Measurements from ENCODE around the gene NBEAL2.
A peak's percentile ranks its signal among the peaks of the same experiment; 100 is the strongest.

NBEAL2 gene

GRCh38 chr3:46995901-46996562 lies 16.6 kb downstream of the NBEAL2 start:
- CTCF ChIA-PET = no interaction called here
- POLR2A ChIA-PET = interaction anchor here (1.1 to 2.0 kb wide), 4 partner anchors 13 to 17 kb away, joined by 3 to 7 read pairs (median 4); partner anchors contain the start of gene NBEAL2
- TF ChIP-seq ZNF384 (IDR thresholded peaks at IDR 0.05) = no peak
- no peak for TF ChIP-seq NFRKB (IDR thresholded peaks at IDR 0.05)
- no peak for TF ChIP-seq CTBP1 (IDR thresholded peaks at IDR 0.05; ENCODE audit: borderline replicate concordance)
- no peak for TF ChIP-seq FOXA1 (IDR thresholded peaks at IDR 0.05)
- TF ChIP-seq LEF1 (IDR thresholded peaks at IDR 0.05; ENCODE audit: borderline replicate concordance) = no peak
- TF ChIP-seq ELF4 (IDR thresholded peaks at IDR 0.05) = no peak
- TF ChIP-seq PKNOX1 (IDR thresholded peaks at IDR 0.05) = no peak
- TF ChIP-seq FOXK2 (IDR thresholded peaks at IDR 0.05) = no peak
- TF ChIP-seq FOXM1 (IDR thresholded peaks at IDR 0.05; ENCODE audit: borderline replicate concordance) = no peak
- TF ChIP-seq ARNT (IDR thresholded peaks at IDR 0.05) = no peak
- TF ChIP-seq SP1 (IDR thresholded peaks at IDR 0.05) = no peak
- no peak for TF ChIP-seq HDGF (IDR thresholded peaks at IDR 0.05; ENCODE audit: borderline replicate concordance)
- TF ChIP-seq SUZ12 (IDR thresholded peaks at IDR 0.05) = no peak
- no peak for TF ChIP-seq TARDBP (IDR thresholded peaks at IDR 0.05)
- no peak for TF ChIP-seq L3MBTL2 (conservative IDR thresholded peaks at IDR 0.05)
- TF ChIP-seq BHLHE40 (IDR thresholded peaks at IDR 0.05; ENCODE audit: borderline replicate concordance) = no peak
- no peak for DNase-seq (ENCODE audit: extremely low spot score)

DNA sequence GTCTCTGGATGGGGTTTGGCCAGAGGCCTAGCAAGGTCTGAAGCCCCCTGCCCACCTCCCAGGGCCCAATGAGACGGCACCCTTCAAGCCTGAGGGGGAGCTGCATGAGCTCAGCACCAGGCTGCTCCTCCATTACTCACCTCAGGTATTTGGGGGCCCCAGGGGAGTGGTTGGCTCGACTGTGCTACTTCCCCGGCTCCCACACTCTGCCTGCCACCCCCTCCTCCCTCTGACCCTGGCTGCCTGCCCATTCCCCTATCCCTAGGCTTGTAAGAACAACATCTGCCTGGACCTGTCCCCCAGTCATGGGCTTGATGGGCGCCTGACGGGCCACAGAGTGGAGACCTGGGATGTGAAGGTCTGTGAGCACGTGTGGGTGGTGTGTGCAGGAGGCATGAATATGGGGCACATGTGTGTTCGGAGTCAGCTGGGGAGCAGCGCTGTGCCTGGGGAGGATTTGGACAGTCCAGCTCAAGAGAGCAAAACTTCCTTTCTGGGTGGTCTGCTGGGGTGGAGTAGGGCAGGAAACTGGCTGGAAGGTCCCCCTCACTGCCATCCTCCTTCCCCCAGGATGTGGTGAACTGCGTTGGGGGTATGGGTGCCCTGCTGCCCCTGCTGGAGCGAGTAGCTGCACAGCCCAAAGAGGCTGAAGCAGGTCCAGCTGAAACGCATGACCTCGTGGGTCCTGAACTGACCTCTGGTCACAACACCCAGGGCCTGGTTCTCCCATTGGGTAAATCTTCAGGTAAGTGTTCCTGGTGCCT lies 17.4 kb downstream of the NBEAL2 start:
- CTCF ChIA-PET = interaction anchor here (1.5 kb wide), 1 partner anchor 74 kb away, joined by 5 read pairs; no protein-coding TSS in a partner anchor
- POLR2A ChIA-PET = interaction anchor here (1.1 to 1.2 kb wide), 2 partner anchors 12 to 17 kb away, joined by 4 to 5 read pairs; partner anchors contain the start of gene NBEAL2
- TF ChIP-seq ARNT (IDR thresholded peaks at IDR 0.05) (no peak), FOXA1 (IDR thresholded peaks at IDR 0.05) (no peak), FOXM1 (IDR thresholded peaks at IDR 0.05; ENCODE audit: borderline replicate concordance) (no peak), L3MBTL2 (conservative IDR thresholded peaks at IDR 0.05) (no peak), CTBP1 (IDR thresholded peaks at IDR 0.05; ENCODE audit: borderline replicate concordance) (no peak), BHLHE40 (IDR thresholded peaks at IDR 0.05; ENCODE audit: borderline replicate concordance) (no peak), PKNOX1 (IDR thresholded peaks at IDR 0.05) (no peak), TARDBP (IDR thresholded peaks at IDR 0.05) (no peak), NFRKB (IDR thresholded peaks at IDR 0.05) (no peak), HDGF (IDR thresholded peaks at IDR 0.05; ENCODE audit: borderline replicate concordance) (no peak), FOXK2 (IDR thresholded peaks at IDR 0.05) (no peak), LEF1 (IDR thresholded peaks at IDR 0.05; ENCODE audit: borderline replicate concordance) (no peak), SP1 (IDR thresholded peaks at IDR 0.05) (no peak), ELF4 (IDR thresholded peaks at IDR 0.05) (no peak), ZNF384 (IDR thresholded peaks at IDR 0.05) (no peak), SUZ12 (IDR thresholded peaks at IDR 0.05) (no peak)
- no peak for DNase-seq (ENCODE audit: extremely low spot score)

DNA sequence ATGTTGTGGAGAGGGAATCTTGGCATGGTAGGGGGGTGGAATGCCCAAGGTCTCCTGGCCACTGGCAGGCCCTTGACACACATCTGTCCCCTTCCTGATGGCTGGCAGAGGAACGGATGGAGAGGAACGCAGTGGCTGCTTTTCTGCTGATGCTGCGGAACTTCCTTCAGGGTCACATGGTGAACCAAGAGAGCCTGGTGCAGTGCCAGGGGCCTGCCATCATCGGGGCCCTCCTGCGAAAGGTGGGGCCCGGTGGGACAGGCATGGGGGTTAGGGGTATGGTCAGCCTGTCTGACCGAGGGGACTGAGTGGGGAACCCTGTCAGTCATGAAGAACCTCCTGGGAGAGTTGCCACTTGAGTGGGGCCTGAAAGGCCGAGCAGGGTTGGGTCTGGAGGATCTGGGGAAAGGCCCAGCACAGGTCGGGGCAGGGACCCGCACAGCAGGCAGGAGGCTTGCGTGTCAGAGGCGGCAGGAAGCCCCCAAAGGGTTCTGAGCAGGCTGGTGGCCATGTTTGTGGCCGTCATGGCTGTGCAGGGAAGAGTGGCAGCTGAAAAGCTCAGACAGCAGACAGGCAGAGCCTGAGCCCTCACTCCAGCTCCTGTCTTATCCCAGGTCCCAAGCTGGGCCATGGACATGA lies 18.1 kb downstream of the NBEAL2 start:
- TF ChIP-seq FOXM1 (IDR thresholded peaks at IDR 0.05; ENCODE audit: borderline replicate concordance) (no peak), SUZ12 (IDR thresholded peaks at IDR 0.05) (no peak), ARNT (IDR thresholded peaks at IDR 0.05) (no peak), PKNOX1 (IDR thresholded peaks at IDR 0.05) (no peak), HDGF (IDR thresholded peaks at IDR 0.05; ENCODE audit: borderline replicate concordance) (no peak), L3MBTL2 (conservative IDR thresholded peaks at IDR 0.05) (no peak), CTBP1 (IDR thresholded peaks at IDR 0.05; ENCODE audit: borderline replicate concordance) (no peak)
- POLR2A ChIA-PET = interaction anchor here (1.1 to 1.2 kb wide), 3 partner anchors 12 to 18 kb away, joined by 4 to 5 read pairs (median 4); partner anchors contain the start of gene NBEAL2
- CTCF ChIA-PET = interaction anchor here (0.6 to 1.5 kb wide), 7 partner anchors 16 to 88 kb away, joined by 3 to 6 read pairs (median 4); no protein-coding TSS in a partner anchor
- DNase-seq (ENCODE audit: extremely low spot score) = no peak

GRCh38 chr3:46998121-46998851 lies 18.8 kb downstream of the NBEAL2 start:
- DNase-seq (ENCODE audit: extremely low spot score) = peak; percentile 85
- no peak for TF ChIP-seq ELF4 (IDR thresholded peaks at IDR 0.05)
- TF ChIP-seq CTBP1 (IDR thresholded peaks at IDR 0.05; ENCODE audit: borderline replicate concordance) = no peak
- TF ChIP-seq L3MBTL2 (conservative IDR thresholded peaks at IDR 0.05) = no peak
- no peak for TF ChIP-seq SP1 (IDR thresholded peaks at IDR 0.05)
- TF ChIP-seq TARDBP (IDR thresholded peaks at IDR 0.05) = no peak
- TF ChIP-seq ZNF384 (IDR thresholded peaks at IDR 0.05) = no peak
- no peak for TF ChIP-seq PKNOX1 (IDR thresholded peaks at IDR 0.05)
- no peak for TF ChIP-seq FOXA1 (IDR thresholded peaks at IDR 0.05)
- no peak for TF ChIP-seq HDGF (IDR thresholded peaks at IDR 0.05; ENCODE audit: borderline replicate concordance)
- no peak for TF ChIP-seq FOXM1 (IDR thresholded peaks at IDR 0.05; ENCODE audit: borderline replicate concordance)
- no peak for TF ChIP-seq SUZ12 (IDR thresholded peaks at IDR 0.05)
- no peak for TF ChIP-seq BHLHE40 (IDR thresholded peaks at IDR 0.05; ENCODE audit: borderline replicate concordance)
- no peak for TF ChIP-seq FOXK2 (IDR thresholded peaks at IDR 0.05)
- no peak for TF ChIP-seq ARNT (IDR thresholded peaks at IDR 0.05)
- no peak for TF ChIP-seq LEF1 (IDR thresholded peaks at IDR 0.05; ENCODE audit: borderline replicate concordance)
- no peak for TF ChIP-seq NFRKB (IDR thresholded peaks at IDR 0.05)
- ChIA-PET CTCF (interaction anchor here (0.6 to 1.5 kb wide), 10 partner anchors 11 to 89 kb away, joined by 3 to 6 read pairs (median 3); no protein-coding TSS in a partner anchor), POLR2A (interaction anchor here (0.6 to 1.1 kb wide), 2 partner anchors 11 to 18 kb away, joined by 3 to 4 read pairs; partner anchors contain the start of gene NBEAL2)

All from HEK293T (cell line).